ENCODE data around the gene HTR7. TPM values are rescaled to one million over a fixed set of nuclear protein-coding genes. Genes with fewer than 3 reads are reported as not detected.
"Not testable (repeated sequence)": the region's sequence is repeated elsewhere in the genome, so short reads cannot be mapped to it uniquely, and the experiment has no call there.

The HTR7 gene
- 0.27 TPM for total RNA-seq

GRCh38 chr10:90857635-90858460, at the start of gene HTR7:
TSS of gene HTR7 (minus strand) at chr10:90858039. CDS start at chr10:90857671, 368 bp downstream.
- DNase-seq (ENCODE audit: low read depth in 2 of 3, low spot score in 2 of 3) = peak; percentile 52 to 66 (median 62)

- DNase-seq (ENCODE audit: low read depth in 2 of 3, low spot score in 2 of 3) = no peak
These were observed 48.8 kb upstream of the HTR7 start for GRCh38 chr10:90906596-90906995.

GRCh38 chr10:90905925-90906324, 48.1 kb upstream of the HTR7 start:
- no peak for DNase-seq (ENCODE audit: low read depth in 2 of 3, low spot score in 2 of 3)

- DNase-seq (ENCODE audit: low read depth in 2 of 3, low spot score in 2 of 3) = not testable (repeated sequence)
These were observed 39.1 kb upstream of the HTR7 start for GRCh38 chr10:90896916-90897315.

GRCh38 chr10:90893190-90893589, 35.4 kb upstream of the HTR7 start:
- no peak for DNase-seq (ENCODE audit: low read depth in 2 of 3, low spot score in 2 of 3)

- no peak for DNase-seq (ENCODE audit: low read depth in 2 of 3, low spot score in 2 of 3)
These were observed 32.5 kb upstream of the HTR7 start for GRCh38 chr10:90890347-90890746.

GRCh38 chr10:90889636-90890035, 31.8 kb upstream of the HTR7 start:
- no peak for DNase-seq (ENCODE audit: low read depth in 2 of 3, low spot score in 2 of 3)

GRCh38 chr10:90888387-90888786, 30.5 kb upstream of the HTR7 start:
- no peak for DNase-seq (ENCODE audit: low read depth in 2 of 3, low spot score in 2 of 3)

GRCh38 chr10:90887555-90887954, 29.7 kb upstream of the HTR7 start:
- DNase-seq (ENCODE audit: low read depth in 2 of 3, low spot score in 2 of 3) = no peak

- no peak for DNase-seq (ENCODE audit: low read depth in 2 of 3, low spot score in 2 of 3)
These were observed 27.3 kb upstream of the HTR7 start for GRCh38 chr10:90885176-90885575.

- no peak for DNase-seq (ENCODE audit: low read depth in 2 of 3, low spot score in 2 of 3)
These were observed 26.6 kb upstream of the HTR7 start for GRCh38 chr10:90884431-90884830.

- peak in 2 of 3 donors; percentile 38 to 69 for DNase-seq (ENCODE audit: low read depth in 2 of 3, low spot score in 2 of 3)
These were observed 22.4 kb upstream of the HTR7 start for GRCh38 chr10:90880059-90880719.

- DNase-seq (ENCODE audit: low read depth in 2 of 3, low spot score in 2 of 3) = no peak
These were observed 21.2 kb upstream of the HTR7 start for GRCh38 chr10:90879062-90879461.

- DNase-seq (ENCODE audit: low read depth in 2 of 3, low spot score in 2 of 3) = no peak
These were observed 14.8 kb upstream of the HTR7 start for GRCh38 chr10:90872648-90873020.

- DNase-seq (ENCODE audit: low read depth in 2 of 3, low spot score in 2 of 3) = peak; percentile 53 to 76 (median 73)
These were observed 14.2 kb upstream of the HTR7 start, which contains the start of gene RPP30 for GRCh38 chr10:90871766-90872647. TSS of gene RPP30 (plus strand) at chr10:90871974. CDS start at chr10:90871987, 13 bp downstream.

GRCh38 chr10:90871279-90871765, 13.5 kb upstream of the HTR7 start:
- peak in 2 of 3 donors; percentile 53 to 70 for DNase-seq (ENCODE audit: low read depth in 2 of 3, low spot score in 2 of 3)

- DNase-seq (ENCODE audit: low read depth in 2 of 3, low spot score in 2 of 3) = no peak
These were observed 8.3 kb upstream of the HTR7 start for GRCh38 chr10:90866050-90866598.

- peak in 2 of 3 donors; percentile 50 to 71 for DNase-seq (ENCODE audit: low read depth in 2 of 3, low spot score in 2 of 3)
These were observed 7.6 kb upstream of the HTR7 start for GRCh38 chr10:90865401-90865800.

- DNase-seq (ENCODE audit: low read depth in 2 of 3, low spot score in 2 of 3) = peak in 2 of 3 donors; percentile 25 to 57
These were observed 5.2 kb upstream of the HTR7 start for GRCh38 chr10:90862908-90863514.

- DNase-seq (ENCODE audit: low read depth in 2 of 3, low spot score in 2 of 3) = no peak
These were observed 3.0 kb upstream of the HTR7 start for GRCh38 chr10:90860790-90861189.
